Measurements from ENCODE around the gene RHPN2. TPM values are rescaled to one million over a fixed set of nuclear protein-coding genes. Genes with fewer than 3 reads are reported as not detected.
"Not testable (repeated sequence)": the region's sequence is repeated elsewhere in the genome, so short reads cannot be mapped to it uniquely, and the experiment has no call there.

The RHPN2 gene
- total and polyA plus RNA-seq, 4 donors = 4.0 to 17.5 (median 11.5) TPM

DNA sequence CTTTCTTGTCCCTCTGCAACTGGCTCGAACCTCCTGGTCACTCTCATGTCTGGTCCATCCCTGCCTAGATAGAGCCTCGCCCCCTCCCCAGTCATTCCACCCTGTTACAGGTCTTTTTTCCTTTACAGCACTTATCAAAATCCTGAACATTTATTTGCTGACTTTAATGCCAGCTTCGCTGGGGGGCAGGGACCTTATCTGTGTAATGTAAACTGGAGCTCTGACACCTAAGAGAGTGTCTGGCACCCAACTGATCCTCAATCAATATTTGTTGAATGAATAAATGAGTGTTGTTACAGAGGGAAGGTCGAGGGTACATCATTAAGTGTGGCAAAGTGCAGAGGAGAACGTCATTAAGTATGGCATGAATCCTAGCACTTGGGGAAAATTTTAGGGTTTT is 76.0 kb downstream of the RHPN2 start:
- TF ChIP-seq, protein P1, sequence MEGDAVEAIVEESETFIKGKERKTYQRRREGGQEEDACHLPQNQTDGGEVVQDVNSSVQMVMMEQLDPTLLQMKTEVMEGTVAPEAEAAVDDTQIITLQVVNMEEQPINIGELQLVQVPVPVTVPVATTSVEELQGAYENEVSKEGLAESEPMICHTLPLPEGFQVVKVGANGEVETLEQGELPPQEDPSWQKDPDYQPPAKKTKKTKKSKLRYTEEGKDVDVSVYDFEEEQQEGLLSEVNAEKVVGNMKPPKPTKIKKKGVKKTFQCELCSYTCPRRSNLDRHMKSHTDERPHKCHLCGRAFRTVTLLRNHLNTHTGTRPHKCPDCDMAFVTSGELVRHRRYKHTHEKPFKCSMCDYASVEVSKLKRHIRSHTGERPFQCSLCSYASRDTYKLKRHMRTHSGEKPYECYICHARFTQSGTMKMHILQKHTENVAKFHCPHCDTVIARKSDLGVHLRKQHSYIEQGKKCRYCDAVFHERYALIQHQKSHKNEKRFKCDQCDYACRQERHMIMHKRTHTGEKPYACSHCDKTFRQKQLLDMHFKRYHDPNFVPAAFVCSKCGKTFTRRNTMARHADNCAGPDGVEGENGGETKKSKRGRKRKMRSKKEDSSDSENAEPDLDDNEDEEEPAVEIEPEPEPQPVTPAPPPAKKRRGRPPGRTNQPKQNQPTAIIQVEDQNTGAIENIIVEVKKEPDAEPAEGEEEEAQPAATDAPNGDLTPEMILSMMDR (IDR thresholded peaks at IDR 0.05; ENCODE audit: control extremely low read depth, extremely low read depth) = no peak
- DNase-seq (no peak), ATAC-seq (ENCODE audit: insufficient read depth, low FRiP score) (no peak)
- Histone ChIP-seq H3K27me3 (ENCODE audit: control insufficient read depth in 3 of 3, insufficient read depth in 3 of 3, low read length in 2 of 3) (no peaks in the 10 kb centered on the region), H3K27ac (ENCODE audit: low read depth in 1 of 2, low read length in 1 of 2) (no peak overlapping the region), H3K9ac (ENCODE audit: insufficient read depth in 1 of 2, low read length in 2 of 2) (no peak overlapping the region), H3K4me1 (ENCODE audit: control insufficient read depth in 5 of 5, insufficient read depth in 5 of 5, low read length in 5 of 5) (no peaks in the 10 kb centered on the region), H3K36me3 (ENCODE audit: control insufficient read depth in 4 of 4, insufficient read depth in 4 of 4, low read length in 4 of 4) (peaks cover 0 to 3% (median 0%) of the 10 kb centered on the region in 4 donors), H3K4me3 (no peak overlapping the region), H3K9me3 (ENCODE audit: control insufficient read depth in 4 of 4, insufficient read depth in 3 of 4, low read length in 3 of 4) (peaks cover 0 to 1% (median 0%) of the 10 kb centered on the region in 4 donors)
- 65 to 82% methylated on average over 5 of the region's 5 CpGs for WGBS, 2 donors

DNA sequence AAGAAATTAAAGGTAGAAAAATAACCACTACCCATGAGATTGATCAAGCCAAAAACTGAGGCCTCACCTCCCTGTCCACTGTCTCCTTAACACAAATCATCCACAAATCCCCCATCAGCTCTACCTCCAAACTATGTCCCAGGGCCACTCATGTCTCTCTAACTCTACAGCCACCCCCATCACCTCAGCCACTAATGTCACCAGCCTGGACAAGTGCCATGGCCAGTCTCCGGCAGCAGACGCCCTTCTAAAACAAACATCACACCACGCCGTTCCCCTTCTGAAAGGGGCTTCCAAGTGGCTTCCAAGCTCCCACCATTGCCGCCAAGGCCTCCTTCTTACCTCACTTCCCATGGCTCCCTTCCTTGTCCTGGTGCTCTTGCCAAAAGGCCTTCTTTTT is 76.4 kb downstream of the RHPN2 start:
- not testable (repeated sequence) for H3K27ac ChIP-seq (ENCODE audit: low read depth in 1 of 2, low read length in 1 of 2); H3K4me3 ChIP-seq; ATAC-seq (ENCODE audit: insufficient read depth, low FRiP score); H3K4me1 ChIP-seq (ENCODE audit: control insufficient read depth in 5 of 5, insufficient read depth in 5 of 5, low read length in 5 of 5); H3K9ac ChIP-seq (ENCODE audit: insufficient read depth in 1 of 2, low read length in 2 of 2); DNase-seq; H3K9me3 ChIP-seq (ENCODE audit: control insufficient read depth in 4 of 4, insufficient read depth in 3 of 4, low read length in 3 of 4); H3K36me3 ChIP-seq (ENCODE audit: control insufficient read depth in 4 of 4, insufficient read depth in 4 of 4, low read length in 4 of 4); H3K27me3 ChIP-seq (ENCODE audit: control insufficient read depth in 3 of 3, insufficient read depth in 3 of 3, low read length in 2 of 3)
- 88 to 89% methylated on average over 5 of the region's 5 CpGs for WGBS, 2 donors

DNA sequence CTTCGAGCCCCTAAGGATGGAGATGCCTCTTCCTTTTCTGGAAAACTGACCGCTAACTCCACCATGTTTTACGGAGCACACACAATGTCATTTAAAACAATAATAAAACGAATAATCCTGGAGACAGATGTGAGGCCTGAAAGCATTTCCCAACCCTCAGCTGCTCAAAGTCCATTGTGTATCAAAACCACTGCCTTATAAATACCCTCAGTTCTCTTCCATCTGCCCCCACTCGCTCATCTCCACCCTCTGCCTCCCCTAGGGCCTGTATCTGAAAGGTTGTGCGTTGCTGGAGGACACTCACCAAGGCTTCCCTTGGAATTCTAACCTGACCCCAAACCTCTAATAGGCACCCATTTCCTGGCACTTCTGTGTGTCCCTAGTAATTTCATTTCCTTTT is 82.2 kb downstream of the RHPN2 start:
- not testable (repeated sequence) for H3K27ac ChIP-seq (ENCODE audit: low read depth in 1 of 2, low read length in 1 of 2); H3K4me3 ChIP-seq; H3K4me1 ChIP-seq (ENCODE audit: control insufficient read depth in 5 of 5, insufficient read depth in 5 of 5, low read length in 5 of 5); H3K36me3 ChIP-seq (ENCODE audit: control insufficient read depth in 4 of 4, insufficient read depth in 4 of 4, low read length in 4 of 4); H3K9me3 ChIP-seq (ENCODE audit: control insufficient read depth in 4 of 4, insufficient read depth in 3 of 4, low read length in 3 of 4); ATAC-seq (ENCODE audit: insufficient read depth, low FRiP score); DNase-seq; H3K27me3 ChIP-seq (ENCODE audit: control insufficient read depth in 3 of 3, insufficient read depth in 3 of 3, low read length in 2 of 3); H3K9ac ChIP-seq (ENCODE audit: insufficient read depth in 1 of 2, low read length in 2 of 2)
- WGBS, 2 donors = 97% methylated on average over 6 of the region's 6 CpGs

DNA sequence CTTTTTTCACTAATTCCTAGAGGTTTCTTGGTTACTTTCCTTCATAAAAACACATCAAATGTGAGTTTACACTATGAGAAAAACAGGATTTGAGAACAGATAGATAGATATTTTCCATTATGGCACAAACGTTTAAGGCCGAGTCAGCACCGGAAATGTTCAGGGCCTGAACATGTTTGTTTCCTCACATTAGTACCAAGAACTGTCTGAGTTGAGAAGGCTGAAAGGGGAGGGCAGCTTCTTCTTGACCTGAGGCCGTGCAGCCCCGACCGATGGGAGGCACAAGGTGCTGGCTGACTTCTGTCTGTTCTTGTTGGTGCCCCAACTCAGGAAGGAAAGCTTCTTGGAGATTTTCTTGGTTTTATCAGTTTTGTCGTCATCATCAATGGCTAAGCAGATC is 84.9 kb downstream of the RHPN2 start:
- not testable (repeated sequence) for H3K9me3 ChIP-seq (ENCODE audit: control insufficient read depth in 4 of 4, insufficient read depth in 3 of 4, low read length in 3 of 4); H3K27me3 ChIP-seq (ENCODE audit: control insufficient read depth in 3 of 3, insufficient read depth in 3 of 3, low read length in 2 of 3); DNase-seq; H3K4me3 ChIP-seq; H3K9ac ChIP-seq (ENCODE audit: insufficient read depth in 1 of 2, low read length in 2 of 2); H3K36me3 ChIP-seq (ENCODE audit: control insufficient read depth in 4 of 4, insufficient read depth in 4 of 4, low read length in 4 of 4); ATAC-seq (ENCODE audit: insufficient read depth, low FRiP score); H3K4me1 ChIP-seq (ENCODE audit: control insufficient read depth in 5 of 5, insufficient read depth in 5 of 5, low read length in 5 of 5); H3K27ac ChIP-seq (ENCODE audit: low read depth in 1 of 2, low read length in 1 of 2)
- WGBS, 2 donors = 85% methylated on average over 6 to 7 of the region's 7 CpGs

DNA sequence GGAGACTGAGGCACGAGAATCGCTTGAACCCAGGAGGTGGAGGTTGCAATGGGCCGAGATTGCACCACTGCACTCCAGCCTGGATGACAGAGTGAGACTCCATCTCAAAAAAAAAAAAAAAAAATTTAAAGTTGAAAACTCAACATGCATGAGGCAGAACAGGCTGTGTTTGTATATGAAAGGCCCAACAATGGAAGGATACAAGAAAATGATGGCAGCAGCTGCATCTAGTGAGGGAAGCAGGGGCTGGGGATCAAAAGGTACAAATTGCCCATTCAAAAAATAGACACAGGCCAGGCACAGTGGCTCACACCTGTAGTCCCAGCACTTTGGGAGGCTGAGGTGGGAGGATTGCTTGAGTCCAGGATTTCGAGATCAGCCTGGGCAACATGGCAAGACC is 86.9 kb downstream of the RHPN2 start:
- H3K9me3 ChIP-seq (ENCODE audit: control insufficient read depth in 4 of 4, insufficient read depth in 3 of 4, low read length in 3 of 4); DNase-seq; ATAC-seq (ENCODE audit: insufficient read depth, low FRiP score); H3K27ac ChIP-seq (ENCODE audit: low read depth in 1 of 2, low read length in 1 of 2); H3K27me3 ChIP-seq (ENCODE audit: control insufficient read depth in 3 of 3, insufficient read depth in 3 of 3, low read length in 2 of 3); H3K4me1 ChIP-seq (ENCODE audit: control insufficient read depth in 5 of 5, insufficient read depth in 5 of 5, low read length in 5 of 5); H3K9ac ChIP-seq (ENCODE audit: insufficient read depth in 1 of 2, low read length in 2 of 2); H3K36me3 ChIP-seq (ENCODE audit: control insufficient read depth in 4 of 4, insufficient read depth in 4 of 4, low read length in 4 of 4); H3K4me3 ChIP-seq: not testable (repeated sequence)
- WGBS, 2 donors = 95 to 97% methylated on average over 4 of the region's 4 CpGs
